HG03520 (cell line): ENCODE measurements around the gene EXT2.
A peak's percentile ranks its signal among the peaks of the same experiment; 100 is the strongest.

ENCODE experiments used
- ATAC-seq: cut with Tn5 transposase; IDR thresholded peaks from one replicate; pipeline ENCODE4 v1.9.1; 2021; ENCODE audit warnings: mild to moderate bottlenecking, moderate library complexity; ENCODE audit not compliant: unreplicated experiment

The EXT2 gene

GRCh38 chr11:44083906-44084305, 11.6 kb upstream of the EXT2 start:
- ATAC-seq = no peak

- no peak for ATAC-seq
Measured at GRCh38 chr11:44085330-44085729, 10.1 kb upstream of the EXT2 start.

GRCh38 chr11:44088377-44088776, 7.1 kb upstream of the EXT2 start:
- ATAC-seq = no peak

- no peak for ATAC-seq
Measured at GRCh38 chr11:44088871-44089270, 6.6 kb upstream of the EXT2 start.

GRCh38 chr11:44090539-44090938, 4.9 kb upstream of the EXT2 start:
- ATAC-seq = no peak

- no peak for ATAC-seq
Measured at GRCh38 chr11:44094260-44094868, 1.1 kb upstream of the EXT2 start.

- ATAC-seq = no peak
Measured at GRCh38 chr11:44096360-44097185, 1.1 kb downstream of the EXT2 start.

- ATAC-seq = no peak
Measured at GRCh38 chr11:44097821-44098220, 2.3 kb downstream of the EXT2 start.

GRCh38 chr11:44101098-44101497, 5.6 kb downstream of the EXT2 start:
- no peak for ATAC-seq

GRCh38 chr11:44104481-44105294, 9.2 kb downstream of the EXT2 start:
- ATAC-seq = no peak

GRCh38 chr11:44108260-44108659, 12.8 kb downstream of the EXT2 start:
- no peak for ATAC-seq

- peak; percentile 94 for ATAC-seq
Measured at GRCh38 chr11:44110231-44110679, 14.8 kb downstream of the EXT2 start.

GRCh38 chr11:44112091-44112821, 16.8 kb downstream of the EXT2 start:
- no peak for ATAC-seq

- no peak for ATAC-seq
Measured at GRCh38 chr11:44113018-44113417, 17.5 kb downstream of the EXT2 start.

GRCh38 chr11:44113572-44113971, 18.1 kb downstream of the EXT2 start:
- ATAC-seq = no peak

GRCh38 chr11:44116234-44116830, 20.9 kb downstream of the EXT2 start:
- ATAC-seq = no peak

- ATAC-seq = no peak
Measured at GRCh38 chr11:44120169-44120568, 24.7 kb downstream of the EXT2 start.

GRCh38 chr11:44125598-44125997, 30.1 kb downstream of the EXT2 start:
- ATAC-seq = no peak

GRCh38 chr11:44126304-44126703, 30.8 kb downstream of the EXT2 start:
- ATAC-seq = no peak

GRCh38 chr11:44127130-44127529, 31.7 kb downstream of the EXT2 start:
- ATAC-seq = no peak

- ATAC-seq = no peak
Measured at GRCh38 chr11:44128729-44129128, 33.3 kb downstream of the EXT2 start.
